Measurements from ENCODE around the gene PDE6A.

PDE6A gene

GRCh38 chr5:149845601-149846000 is 99.0 kb downstream of the PDE6A start:
- peaks cover 36% of the 10 kb centered on the region for H3K36me3 ChIP-seq (ENCODE audit: control insufficient read depth, low read length)
- no peaks in the 10 kb centered on the region for H3K4me1 ChIP-seq (ENCODE audit: control insufficient read depth, low read length)
- no peak overlapping the region for H3K4me3 ChIP-seq (ENCODE audit: low read length)
- H4K20me1 ChIP-seq (ENCODE audit: control insufficient read depth, insufficient read depth, low read depth, low read length), result no peaks in the 10 kb centered on the region
- H3K79me2 ChIP-seq (ENCODE audit: control insufficient read depth, low read length), result no peaks in the 10 kb centered on the region
- H3K27ac ChIP-seq (ENCODE audit: low read depth, low read length), result no peak overlapping the region
- no peaks in the 10 kb centered on the region for H3K27me3 ChIP-seq (ENCODE audit: control insufficient read depth, low read length)
- TF ChIP-seq CTCF (IDR thresholded peaks at IDR 0.05; ENCODE audit: low read depth, low read length, poor library complexity, severe bottlenecking) (no peak), EZH2phosphoT487 (IDR thresholded peaks at IDR 0.05; ENCODE audit: borderline replicate concordance, low read length) (no peak)
- no peaks in the 10 kb centered on the region for H3F3A ChIP-seq (ENCODE audit: control insufficient read depth, insufficient read depth)
- no peaks in the 10 kb centered on the region for H3K9me3 ChIP-seq (ENCODE audit: control insufficient read depth, insufficient read depth, low read length)
- H3K9me2 ChIP-seq (replicated peaks; ENCODE audit: control insufficient read depth, low read length), result no peaks in the 10 kb centered on the region
- no peak overlapping the region for H3K4me2 ChIP-seq (ENCODE audit: low read length)

DNA sequence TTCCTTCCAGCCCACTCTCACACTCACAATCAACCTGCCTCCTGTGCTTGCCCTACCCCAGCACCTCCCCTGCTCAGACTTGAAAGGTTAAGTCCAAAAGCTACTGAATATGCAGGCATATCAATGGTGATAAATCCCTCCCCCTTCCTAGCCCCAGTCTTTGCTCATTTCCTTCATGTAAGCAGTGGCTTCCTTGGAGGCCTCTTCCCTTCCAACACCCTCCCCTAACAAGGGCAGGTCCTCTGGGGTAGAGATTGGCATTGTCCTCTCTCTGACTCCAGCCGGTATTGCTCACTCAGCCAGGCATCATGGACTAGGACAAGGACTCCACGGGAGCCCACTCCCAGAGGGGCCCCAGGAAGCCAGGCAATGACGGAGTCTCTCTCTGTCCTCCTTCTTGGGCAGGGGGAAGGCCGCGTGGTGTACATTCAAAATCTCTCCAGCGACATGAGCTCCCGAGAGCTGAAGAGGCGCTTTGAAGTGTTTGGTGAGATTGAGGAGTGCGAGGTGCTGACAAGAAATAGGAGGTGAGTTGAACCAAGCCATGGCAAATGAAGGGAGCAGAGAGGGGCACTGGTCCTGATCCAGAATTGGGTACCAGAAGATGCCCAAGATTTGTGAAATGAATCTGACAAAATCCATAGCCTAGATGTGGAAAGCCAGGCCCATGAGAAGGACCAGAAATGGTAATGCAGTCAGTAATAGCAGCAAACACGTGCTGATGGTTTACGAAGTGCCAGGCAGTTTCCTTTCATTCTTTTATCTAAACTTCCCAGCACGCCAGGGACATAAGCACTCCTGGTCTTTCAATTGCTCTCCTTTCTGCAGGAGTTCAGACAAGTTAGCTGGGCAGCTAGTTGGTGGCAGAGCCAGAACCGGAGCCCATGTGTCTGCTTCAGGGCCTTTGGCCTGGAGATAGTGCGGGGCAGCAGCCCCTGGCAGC is 102.5 kb downstream of the PDE6A start:
- H3K4me2 ChIP-seq (ENCODE audit: low read length), result no peak overlapping the region
- no peaks in the 10 kb centered on the region for H3K27me3 ChIP-seq (ENCODE audit: control insufficient read depth, low read length)
- H3K9me2 ChIP-seq (replicated peaks; ENCODE audit: control insufficient read depth, low read length), result no peaks in the 10 kb centered on the region
- H3F3A ChIP-seq (ENCODE audit: control insufficient read depth, insufficient read depth), result no peaks in the 10 kb centered on the region
- no peaks in the 10 kb centered on the region for H3K4me1 ChIP-seq (ENCODE audit: control insufficient read depth, low read length)
- H3K79me2 ChIP-seq (ENCODE audit: control insufficient read depth, low read length), result no peaks in the 10 kb centered on the region
- peaks cover 28% of the 10 kb centered on the region for H3K36me3 ChIP-seq (ENCODE audit: control insufficient read depth, low read length)
- no peaks in the 10 kb centered on the region for H4K20me1 ChIP-seq (ENCODE audit: control insufficient read depth, insufficient read depth, low read depth, low read length)
- TF ChIP-seq CTCF (IDR thresholded peaks at IDR 0.05; ENCODE audit: low read depth, low read length, poor library complexity, severe bottlenecking), result no peak
- no peak for TF ChIP-seq EZH2phosphoT487 (IDR thresholded peaks at IDR 0.05; ENCODE audit: borderline replicate concordance, low read length)
- H3K4me3 ChIP-seq (ENCODE audit: low read length), result no peak overlapping the region
- H3K27ac ChIP-seq (ENCODE audit: low read depth, low read length), result no peak overlapping the region
- no peaks in the 10 kb centered on the region for H3K9me3 ChIP-seq (ENCODE audit: control insufficient read depth, insufficient read depth, low read length)

DNA sequence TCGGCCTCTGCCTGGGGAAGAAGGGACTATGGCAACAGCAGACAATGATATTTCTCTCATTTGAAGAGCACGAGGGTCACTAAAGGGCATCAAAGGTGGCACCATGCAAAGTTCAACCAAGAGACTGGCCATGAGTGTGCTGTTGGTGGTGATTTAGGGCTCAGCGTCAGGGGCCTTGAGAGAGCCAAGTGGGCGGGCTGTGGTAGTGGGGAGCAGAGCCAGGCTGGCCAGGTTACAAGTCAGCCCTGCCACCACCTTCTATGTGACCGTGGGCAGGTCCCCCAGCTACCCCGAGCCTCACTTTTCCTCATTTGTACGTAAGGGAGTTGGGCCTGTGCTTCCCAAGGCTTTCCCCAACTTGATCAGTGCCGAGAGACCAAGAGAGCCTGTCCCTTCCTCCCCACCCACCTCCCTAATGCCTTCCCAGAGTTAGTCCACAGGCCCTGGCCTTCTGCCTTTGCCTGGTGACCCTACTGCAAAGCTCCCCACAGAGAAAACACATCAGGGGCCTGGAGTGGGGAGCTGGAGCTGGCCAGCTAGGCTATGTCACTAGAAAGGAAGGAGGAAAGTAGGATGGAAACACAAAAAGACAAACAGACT is 104.3 kb downstream of the PDE6A start:
- Histone ChIP-seq H3K4me1 (ENCODE audit: control insufficient read depth, low read length) (no peaks in the 10 kb centered on the region), H3F3A (ENCODE audit: control insufficient read depth, insufficient read depth) (no peaks in the 10 kb centered on the region), H3K9me2 (replicated peaks; ENCODE audit: control insufficient read depth, low read length) (no peaks in the 10 kb centered on the region), H3K9me3 (ENCODE audit: control insufficient read depth, insufficient read depth, low read length) (no peaks in the 10 kb centered on the region), H3K27ac (ENCODE audit: low read depth, low read length) (no peak overlapping the region), H3K4me2 (ENCODE audit: low read length) (no peak overlapping the region), H3K36me3 (ENCODE audit: control insufficient read depth, low read length) (peaks cover 19% of the 10 kb centered on the region; the same call in 1 of the 2 replicates), H4K20me1 (ENCODE audit: control insufficient read depth, insufficient read depth, low read depth, low read length) (no peaks in the 10 kb centered on the region), H3K27me3 (ENCODE audit: control insufficient read depth, low read length) (no peaks in the 10 kb centered on the region), H3K79me2 (ENCODE audit: control insufficient read depth, low read length) (no peaks in the 10 kb centered on the region), H3K4me3 (ENCODE audit: low read length) (no peak overlapping the region)
- TF ChIP-seq EZH2phosphoT487 (IDR thresholded peaks at IDR 0.05; ENCODE audit: borderline replicate concordance, low read length) (no peak), CTCF (IDR thresholded peaks at IDR 0.05; ENCODE audit: low read depth, low read length, poor library complexity, severe bottlenecking) (no peak)

Measured in DOHH2 (cell line).